ENCODE results near the gene NECAB2. TPM values are rescaled to one million over a fixed set of nuclear protein-coding genes. Genes with fewer than 3 reads are reported as not detected.

Gene NECAB2
- total RNA-seq, 2 donors from 2014 or later, result not detected

DNA sequence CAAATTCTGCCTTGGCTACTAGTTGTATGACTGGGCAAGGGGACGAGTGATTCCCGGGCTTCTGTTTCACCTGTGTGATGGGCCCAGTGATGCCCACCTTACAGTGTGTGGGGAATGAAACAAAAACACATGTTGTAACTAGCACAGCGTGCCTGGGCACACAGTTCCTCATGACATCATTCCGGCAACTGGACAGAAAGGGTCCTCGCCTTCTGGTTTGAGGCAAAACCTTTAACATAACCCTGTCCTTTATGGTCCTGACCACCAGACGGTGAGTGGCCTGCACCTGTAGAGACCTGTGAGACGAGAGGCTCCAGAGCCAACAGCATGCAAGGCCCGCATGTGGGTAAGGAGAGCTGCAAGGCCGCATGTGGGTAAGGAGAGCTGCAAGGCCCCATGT, 82.3 kb downstream of the NECAB2 start:
- no peak for DNase-seq
- Mint-ChIP-seq H3K27me3 (no peaks in the 10 kb centered on the region), H3K27ac (peak overlapping the region; percentile 39), H3K4me1 (peaks cover 2% of the 10 kb centered on the region), H3K36me3 (ENCODE audit: low read depth) (peaks cover 13% of the 10 kb centered on the region), H3K4me3 (peak overlapping the region; percentile 7)
- no peaks in the 10 kb centered on the region for H3K9me3 ChIP-seq (ENCODE audit: control insufficient read depth, low read length, poor library complexity, severe bottlenecking)
- no peak for ATAC-seq

DNA sequence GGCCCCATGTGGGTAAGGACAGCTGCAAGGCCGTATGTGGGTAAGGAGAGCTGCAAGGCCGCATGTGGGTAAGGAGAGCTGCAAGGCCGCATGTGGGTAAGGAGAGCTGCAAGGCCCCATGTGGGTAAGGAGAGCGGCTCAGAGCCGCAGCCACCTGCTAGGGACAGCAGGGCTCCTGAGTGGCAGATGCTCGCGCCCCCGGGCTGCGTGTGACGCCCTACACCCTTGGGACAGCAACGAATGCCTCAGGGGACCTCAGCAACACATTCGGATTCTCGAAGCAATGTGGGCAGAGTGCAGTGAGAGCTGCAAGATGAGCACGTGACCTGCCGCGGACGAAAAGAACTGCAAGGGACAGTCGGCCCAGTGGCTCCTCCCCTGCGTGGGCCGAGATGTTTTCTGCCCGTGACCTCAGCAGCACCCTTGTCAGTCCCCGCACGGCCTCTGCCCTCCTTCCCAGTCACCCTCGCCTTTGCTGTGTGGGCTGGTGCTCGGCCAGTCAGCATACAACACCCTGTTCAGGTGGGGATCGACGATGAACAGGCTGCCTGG, 84.1 kb downstream of the NECAB2 start:
- Mint-ChIP-seq H3K4me1 (peaks cover 2% of the 10 kb centered on the region), H3K27me3 (no peaks in the 10 kb centered on the region), H3K27ac (no peak overlapping the region), H3K4me3 (no peak overlapping the region), H3K36me3 (ENCODE audit: low read depth) (peaks cover 14% of the 10 kb centered on the region)
- no peaks in the 10 kb centered on the region for H3K9me3 ChIP-seq (ENCODE audit: control insufficient read depth, low read length, poor library complexity, severe bottlenecking)
- ATAC-seq (no peak), DNase-seq (no peak)

Other genes starting within 250 kb of the NECAB2 start
- 10 to 100 TPM; 23.1 to 23.8 TPM for gene HSBP1, start 160.3 kb upstream of the NECAB2 start, total RNA-seq
- gene MLYCD, start 69.1 kb upstream of the NECAB2 start, total RNA-seq, result 1 to 10 TPM; 4.7 to 6.2 TPM
- gene OSGIN1, start 15.0 kb upstream of the NECAB2 start, total RNA-seq, result 1 to 10 TPM; 1.1 to 1.4 TPM
- gene SLC38A8, start 74.6 kb downstream of the NECAB2 start, total RNA-seq, result not detected
- gene MBTPS1, start 148.7 kb downstream of the NECAB2 start, total RNA-seq, result 100 to 1,000 TPM in 1 of 2 donors, 10 to 100 TPM in 1; 94.4 to 114 TPM
- 10 to 100 TPM; 11.9 to 12.6 TPM for gene HSDL1, start 176.9 kb downstream of the NECAB2 start, total RNA-seq
- gene DNAAF1, start 177.1 kb downstream of the NECAB2 start, total RNA-seq, result not detected
- 10 to 100 TPM; 61.8 to 84.5 TPM for gene TAF1C, start 218.8 kb downstream of the NECAB2 start, total RNA-seq
- not detected for gene ADAD2, start 222.9 kb downstream of the NECAB2 start, total RNA-seq

All from T-helper 17 cell (primary cell).